HepG2 (cell line): ENCODE results near the gene ERC1. TPM values are rescaled to one million over a fixed set of nuclear protein-coding genes. Genes with fewer than 3 reads are reported as not detected.
A peak's percentile ranks its signal among the peaks of the same experiment; 100 is the strongest.
"Not testable (repeated sequence)": the region's sequence is repeated elsewhere in the genome, so short reads cannot be mapped to it uniquely, and the experiment has no call there.

Experiments used
- ATAC-seq: fragments of 200-7000 bp; cut with Tn5 transposase; 3 replicates; pipeline ENCODE4 v1.9.1; 2020; ENCODE audit warnings: mild to moderate bottlenecking, moderate library complexity
- BruUV-seq: library from RNA; stranded (reverse); fragments of 400-500 nt; replicated peaks from 2 replicates; lab custom pipeline; 2021; lab: Mats Ljungman, UMichigan
- CTCF ChIA-PET: fragments of 300-600 bp; formaldehyde crosslinking; extraction: SDS; loops from one replicate; lab custom pipeline; 2021; ENCODE audit warnings: low total read pairs, inconsistent platforms, low intra/inter-chr PET ratio; lab: Yijun Ruan, JAX
- POLR2A ChIA-PET: fragments of 350-600 bp; sonication (Branson Sonifier 250); formaldehyde crosslinking; loops from one replicate; lab custom pipeline; 2020; ENCODE audit warnings: antibody characterized with exemption, inconsistent platforms; lab: Yijun Ruan, JAX
- DNase-seq: peaks from one replicate; pipeline ENCODE4 v3.0.0-alpha.2; 2015; ENCODE audit warnings: low spot score
- FAIRE-seq: peaks from 3 replicates; lab custom pipeline; 2011; peaks lifted over from hg19 to GRCh38; lab: Jason Lieb, UNC
- H2AFZ ChIP-seq: one replicate; pipeline ENCODE4 v1.6.1; 2011; ENCODE audit warnings: low read length, inconsistent platforms
- H3K27ac ChIP-seq: fragments of 300-600 bp; 3 replicates; pipeline ENCODE4 v1.8.0; 2011; ENCODE audit warnings: mixed run types, mild to moderate bottlenecking, mixed read lengths, low read length, inconsistent platforms; ENCODE audit not compliant: insufficient read depth; ENCODE audit errors: extremely low read length
- H3K27me3 ChIP-seq, 2 experiments: fragments of 200-600 bp in 1 of 2; 2 replicates in 1 of 2; 3 replicates in 1 of 2; pipeline versions ENCODE4 v1.6.0 to v1.8.0; 2011; ENCODE audit warnings: low read length in 2 of 2, mild to moderate bottlenecking in 2 of 2, moderate library complexity in 2 of 2, inconsistent platforms in 1 of 2; ENCODE audit not compliant: insufficient read depth in 2 of 2, control insufficient read depth in 1 of 2
- H3K36me3 ChIP-seq, 2 experiments: fragments of 200-600 bp in 1 of 2; replicated peaks in 1 of 2; 2 replicates in 1 of 2; 3 replicates in 1 of 2; pipeline versions ENCODE4 v1.5.1 to v1.8.0; 2011; ENCODE audit warnings: low read length in 2 of 2, inconsistent platforms in 1 of 2; ENCODE audit not compliant: insufficient read depth in 2 of 2, control insufficient read depth in 1 of 2
- H3K4me1 ChIP-seq: 2 replicates; pipeline ENCODE4 v1.5.1; 2012; ENCODE audit warnings: low read length, inconsistent platforms; ENCODE audit not compliant: insufficient read depth
- H3K4me2 ChIP-seq: 2 replicates; pipeline ENCODE4 v1.6.0; 2011; ENCODE audit warnings: low read depth, low read length, inconsistent platforms
- H3K4me3 ChIP-seq, 3 experiments: fragments of 200-600 bp in 1 of 3; sonication (generic), shearing (Covaris generic) in 1 of 3; replicated peaks in 1 of 3; 2 replicates each; pipeline ENCODE4 v1.5.1; 2011 to 2016; ENCODE audit warnings: low read length in 3 of 3, inconsistent platforms in 2 of 3, low read depth in 2 of 3, mild to moderate bottlenecking in 2 of 3, control low read depth in 1 of 3, mixed read lengths in 1 of 3; ENCODE audit not compliant: insufficient read depth in 1 of 3
- H3K79me2 ChIP-seq: one replicate; pipeline ENCODE4 v1.6.1; 2011; ENCODE audit warnings: low read length, inconsistent platforms; ENCODE audit not compliant: insufficient read depth
- H3K9ac ChIP-seq: 2 replicates; pipeline ENCODE4 v1.6.0; 2011; ENCODE audit warnings: mild to moderate bottlenecking, low read depth, low read length, inconsistent platforms; ENCODE audit not compliant: insufficient read depth
- H3K9me3 ChIP-seq: 2 replicates; pipeline ENCODE4 v1.5.1; 2012; ENCODE audit warnings: mild to moderate bottlenecking, low read length
- H4K20me1 ChIP-seq: 2 replicates; pipeline ENCODE4 v1.6.0; 2011; ENCODE audit warnings: inconsistent platforms, mild to moderate bottlenecking, low read length, moderate library complexity; ENCODE audit not compliant: insufficient read depth
- BCL6 ChIP-seq: IDR thresholded peaks from 2 replicates; pipeline ENCODE4 v1.6.1; 2016; ENCODE audit warnings: missing genetic modification reagents, missing compliant biosample characterization
- HNF1A ChIP-seq, 2 experiments: sonication (generic) in 1 of 2; formaldehyde crosslinking in 1 of 2; IDR thresholded peaks; 2 replicates each; pipeline versions ENCODE4 v1.4.0 to v1.6.1; 2016 to 2020; ENCODE audit warnings: borderline replicate concordance in 1 of 2, low read depth in 1 of 2, mild to moderate bottlenecking in 1 of 2, missing genetic modification reagents in 1 of 2
- NR2F6 ChIP-seq, 2 experiments: IDR thresholded peaks; 2 replicates each; pipeline ENCODE4 v1.6.1; 2016; ENCODE audit warnings: antibody characterized with exemption in 1 of 2, mild to moderate bottlenecking in 1 of 2
- SOX13 ChIP-seq, 3 experiments: fragments of 450-650 bp in 1 of 3; sonication (generic) in 1 of 3; formaldehyde crosslinking in 1 of 3; IDR thresholded peaks in 2 of 3; conservative IDR thresholded peaks in 1 of 3; 2 replicates each; pipeline versions ENCODE4 v1.5.0 to v1.6.1; 2016 to 2020; ENCODE audit warnings: antibody characterized with exemption in 1 of 3, mild to moderate bottlenecking in 1 of 3, missing compliant biosample characterization in 1 of 3, missing genetic modification reagents in 1 of 3, moderate library complexity in 1 of 3
- WGBS: methylation state at CpG from one replicate; pipeline ENCODE4 v1.1.6; 2017; ENCODE audit warnings: low lambda C conversion rate; 5-methylcytosine and 5-hydroxymethylcytosine counted together
- in situ Hi-C: cut with HindIII; loops from 2 replicates; pipeline ENCODE4 v1.10.0; 2017; ENCODE audit warnings: low pct_unique_long_range_greater_than_20kb; ENCODE audit not compliant: extremely low pct_ligation_motif_present
- intact Hi-C: fragments of 100-400 bp; cut with micrococcal nuclease; formaldehyde crosslinking; loops from one replicate; pipeline ENCODE4 v1.10.0; 2022; ENCODE audit not compliant: unreplicated experiment
- polyA plus RNA-seq, 8 experiments: library from polyadenylated mRNA; depleted of rRNA in 3 of 8; stranded (reverse) in 7 of 8; unstranded in 1 of 8; fragments of >200 nt; fragmentation: Illumina TruSeq in 4 of 8; extraction: Trizol in 4 of 8; gene quantifications; 2 replicates each; pipeline versions ENCODE4 v1.2.1 to v1.2.3, GENCODE V29; 2011 to 2016; ENCODE audit warnings: low read depth in 4 of 8, missing spikeins in 1 of 8, mixed read lengths in 1 of 8; ENCODE audit not compliant: insufficient read depth in 1 of 8
- total RNA-seq, 5 experiments: library from RNA; depleted of rRNA; stranded (reverse); fragments of >200 nt; fragmentation: Illumina TruSeq; extraction: Trizol; gene quantifications; 2 replicates each; pipeline ENCODE4 v1.2.3, GENCODE V29; 2016; ENCODE audit warnings: low read depth in 1 of 5

Gene ERC1
- total and polyA plus RNA-seq, 2 of the 13 experiments (the other 11 are each of a cell fraction or from before 2014, with no cell fraction given): 6.1 to 12.4 TPM

DNA sequence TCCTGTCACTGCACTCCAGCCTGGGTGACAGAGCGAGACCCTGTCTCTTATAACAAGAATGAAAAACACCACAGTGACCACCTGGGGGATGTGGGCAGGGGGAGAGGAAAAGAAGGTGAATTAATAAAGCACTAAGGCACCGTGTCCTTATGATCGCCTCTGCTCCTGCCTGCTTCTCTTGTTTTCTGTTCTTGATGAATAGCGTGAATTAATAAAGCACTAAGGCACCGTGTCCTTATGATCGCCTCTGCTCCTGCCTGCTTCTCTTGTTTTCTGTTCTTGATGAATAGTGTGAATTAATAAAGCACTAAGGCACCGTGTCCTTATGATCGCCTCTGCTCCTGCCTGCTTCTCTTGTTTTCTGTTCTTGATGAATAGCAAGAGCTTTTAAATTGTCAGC lies 60.6 kb downstream of the ERC1 start:
- intact Hi-C loops: loop anchor here (5.0 kb wide), 1 partner anchor 59 kb away; the partner anchor contains the start of gene ERC1
- H3K9ac ChIP-seq, BruUV-seq, H4K20me1 ChIP-seq, POLR2A ChIA-PET, CTCF ChIA-PET, in situ Hi-C loops, DNase-seq, H3K27me3 ChIP-seq, H3K79me2 ChIP-seq, H3K4me2 ChIP-seq, H3K4me3 ChIP-seq, H3K27ac ChIP-seq, H3K9me3 ChIP-seq, H3K36me3 ChIP-seq, ATAC-seq, H2AFZ ChIP-seq, FAIRE-seq: not testable (repeated sequence)
- peaks cover 38% of the 10 kb centered on the region for H3K4me1 ChIP-seq
- 97% methylated on average over 8 of the region's 8 CpGs for WGBS

GRCh38 chr12:1053690-1054089 lies 62.7 kb downstream of the ERC1 start:
- no peak for TF ChIP-seq HNF1A (IDR thresholded peaks at IDR 0.05; ENCODE audit: low read depth)
- no peak for TF ChIP-seq HNF1A (CRISPR knock-in tag; IDR thresholded peaks at IDR 0.05; ENCODE audit: borderline replicate concordance)
- no peak for TF ChIP-seq SOX13 (IDR thresholded peaks at IDR 0.05)
- 0 out of 4 replicates have a peak, but pooled peaks of 1 of the 2 experiments have one; percentile 37 for TF ChIP-seq SOX13 (CRISPR knock-in tag; conservative IDR thresholded peaks at IDR 0.05 in 1 of 2, IDR thresholded peaks at IDR 0.05 in 1 of 2)
- peak; percentile 33; the same call in 1 of the 2 replicates for TF ChIP-seq NR2F6 (IDR thresholded peaks at IDR 0.05)
- TF ChIP-seq NR2F6 (CRISPR knock-in tag; IDR thresholded peaks at IDR 0.05): no peak
- TF ChIP-seq BCL6: 0 out of 2 replicates have a peak, but pooled peaks have one; percentile 16
- TF ChIP-seq, all 625 proteins: peak for 3
- CTCF ChIA-PET: no interaction called here
- H3K79me2 ChIP-seq: peaks cover 8% of the 10 kb centered on the region
- FAIRE-seq: no peak
- in situ Hi-C loops: no loop called here
- peak overlapping the region; percentile 59 for H3K27ac ChIP-seq
- BruUV-seq: no TSS peak
- POLR2A ChIA-PET: no interaction called here
- no peak overlapping the region for H2AFZ ChIP-seq
- H3K36me3 ChIP-seq: no peaks in the 10 kb centered on the region
- no peak for ATAC-seq
- intact Hi-C loops: loop anchor here (5.0 kb wide), 1 partner anchor 61 kb away; the partner anchor contains the start of gene ERC1
- peak overlapping the region; percentile 55 for H3K4me2 ChIP-seq
- no peak for DNase-seq
- no peak overlapping the region for H3K4me3 ChIP-seq
- H3K9me3 ChIP-seq: peaks cover 5% of the 10 kb centered on the region
- no peaks in the 10 kb centered on the region for H4K20me1 ChIP-seq
- H3K9ac ChIP-seq: 0 out of 2 replicates have a peak overlapping the region, but pooled peaks have one; percentile 9
- H3K27me3 ChIP-seq: no peaks in the 10 kb centered on the region
- H3K4me1 ChIP-seq: peaks cover 38% of the 10 kb centered on the region
